HUES64 (cell line): ENCODE results near the gene FAM167B.

ENCODE experiments used
- H3K27ac ChIP-seq: 2 replicates; pipeline ENCODE4 v1.7.0; 2013; ENCODE audit warnings: low read depth, low read length, inconsistent platforms
- H3K27me3 ChIP-seq: 2 replicates; pipeline ENCODE4 v1.6.1; 2013; ENCODE audit warnings: mild to moderate bottlenecking, low read length; ENCODE audit not compliant: insufficient read depth
- H3K36me3 ChIP-seq: 2 replicates; pipeline ENCODE4 v1.6.1; 2013; ENCODE audit warnings: mild to moderate bottlenecking, low read length; ENCODE audit not compliant: insufficient read depth
- H3K4me1 ChIP-seq: 2 replicates; pipeline ENCODE4 v1.6.1; 2013; ENCODE audit warnings: mild to moderate bottlenecking, low read length, moderate library complexity; ENCODE audit not compliant: insufficient read depth
- H3K4me3 ChIP-seq: 2 replicates; pipeline ENCODE4 v1.5.1; 2013; ENCODE audit warnings: mild to moderate bottlenecking, low read length, moderate library complexity
- H3K9ac ChIP-seq: 2 replicates; pipeline ENCODE4 v1.6.1; 2013; ENCODE audit warnings: mild to moderate bottlenecking, low read depth, low read length
- H3K9me3 ChIP-seq: 2 replicates; pipeline ENCODE4 v1.6.1; 2013; ENCODE audit warnings: low read depth, low read length; ENCODE audit not compliant: insufficient read depth
- WGBS: fragments of 150-250, 120-280 bp; methylation state at CpG from one replicate; pipeline ENCODE4 v1.1.7; 2013; ENCODE audit warnings: missing lambda C conversion rate; 5-methylcytosine and 5-hydroxymethylcytosine counted together

The FAM167B gene

DNA sequence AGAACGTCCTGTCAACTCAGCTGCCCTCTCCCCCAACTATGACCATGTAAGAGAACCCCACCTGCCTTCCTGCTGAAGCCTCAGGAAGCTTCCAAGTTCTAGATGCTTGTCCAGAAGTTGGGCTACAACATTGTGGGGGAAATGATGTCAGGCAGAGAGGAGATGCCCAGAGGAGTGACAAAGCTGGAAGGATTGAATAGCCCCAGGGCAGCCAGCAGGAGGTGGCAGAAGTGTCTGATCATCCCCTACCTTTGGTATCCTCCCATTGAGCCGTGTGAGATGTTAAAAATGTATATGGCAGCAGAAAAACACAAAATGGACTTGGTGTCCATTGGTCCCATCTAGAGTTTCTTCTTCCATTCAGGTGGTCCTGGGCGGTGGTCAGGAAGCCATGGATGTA lies 18.3 kb upstream of the FAM167B start:
- Histone ChIP-seq H3K27ac (no peak overlapping the region), H3K9me3 (no peaks in the 10 kb centered on the region), H3K4me3 (no peak overlapping the region), H3K36me3 (peaks cover 88% of the 10 kb centered on the region), H3K4me1 (no peaks in the 10 kb centered on the region), H3K9ac (no peak overlapping the region), H3K27me3 (no peaks in the 10 kb centered on the region)
- WGBS = 96% methylated on average over 3 of the region's 3 CpGs

DNA sequence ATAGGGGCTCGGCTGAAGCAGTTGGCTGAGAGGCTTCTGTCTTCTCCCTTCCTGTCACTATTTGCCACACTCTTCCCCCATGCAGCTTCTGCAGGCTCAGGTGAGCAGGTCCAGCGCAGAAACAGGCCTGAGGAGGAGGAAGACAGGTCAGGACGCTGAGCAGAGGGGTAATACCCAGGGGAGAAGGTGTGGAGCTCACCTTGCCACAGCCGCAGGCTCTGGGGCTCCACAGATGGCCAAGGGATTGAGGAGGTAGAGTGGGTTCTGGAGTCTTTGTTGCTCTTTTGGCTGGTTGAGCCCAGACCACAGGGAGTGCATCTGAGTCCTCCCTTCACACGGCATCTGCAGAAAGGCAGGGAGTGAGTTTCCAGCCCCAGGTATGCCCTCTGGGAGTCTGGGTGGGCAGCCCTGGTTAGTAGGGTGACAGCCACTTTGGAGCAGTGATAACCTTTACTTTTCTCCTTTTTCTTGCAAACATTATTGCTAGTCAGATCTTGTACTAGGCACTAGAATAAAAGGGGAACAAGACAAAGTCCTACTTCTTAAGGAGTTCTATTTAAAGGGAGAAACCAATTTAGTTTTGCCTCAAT lies 15.1 kb upstream of the FAM167B start:
- Histone ChIP-seq H3K4me3 (no peak overlapping the region), H3K4me1 (no peaks in the 10 kb centered on the region), H3K9me3 (no peaks in the 10 kb centered on the region), H3K9ac (no peak overlapping the region), H3K27me3 (no peaks in the 10 kb centered on the region), H3K36me3 (peaks cover 79% of the 10 kb centered on the region), H3K27ac (no peak overlapping the region)
- 91% methylated on average over 5 of the region's 5 CpGs for WGBS

DNA sequence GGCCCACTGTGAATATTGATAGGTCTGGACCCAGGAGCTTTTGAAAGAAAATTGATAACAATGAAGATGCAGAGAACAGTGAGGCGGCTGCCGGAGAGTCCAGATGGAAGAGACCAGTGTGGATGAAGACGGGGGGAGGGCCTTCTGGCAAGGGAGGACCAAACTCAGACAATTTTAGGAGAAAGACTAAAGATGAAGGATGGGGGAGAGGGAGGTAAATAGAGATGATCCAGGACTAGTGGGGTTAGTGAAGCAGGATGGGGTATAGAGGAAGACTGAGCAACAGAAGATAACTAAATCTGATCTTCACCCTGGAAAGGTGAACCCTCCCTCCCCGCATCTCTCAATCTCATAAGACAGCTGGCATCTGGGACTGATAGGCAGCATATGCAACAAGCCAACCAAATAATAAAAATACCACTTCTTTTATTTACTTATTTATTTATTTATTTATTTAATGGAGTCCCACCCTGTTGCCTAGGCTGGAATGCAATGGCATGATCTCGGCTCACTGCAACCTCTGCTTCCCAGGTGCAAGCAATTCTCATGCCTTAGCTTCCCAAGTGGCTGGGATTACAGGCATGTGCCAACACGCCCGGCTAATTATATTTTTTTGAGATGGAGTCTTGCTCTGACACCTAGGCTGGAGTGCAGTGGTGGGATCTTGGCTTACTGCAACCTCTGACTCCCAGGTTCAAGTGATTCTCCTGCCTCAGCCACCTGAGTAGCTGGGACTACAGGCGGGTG lies 14.3 kb upstream of the FAM167B start:
- H3K27me3 ChIP-seq = no peaks in the 10 kb centered on the region
- H3K4me1 ChIP-seq = no peaks in the 10 kb centered on the region
- no peak overlapping the region for H3K4me3 ChIP-seq
- H3K9me3 ChIP-seq = no peaks in the 10 kb centered on the region
- no peak overlapping the region for H3K27ac ChIP-seq
- H3K36me3 ChIP-seq = peaks cover 71% of the 10 kb centered on the region
- WGBS = 91% methylated on average over 8 of the region's 8 CpGs
- H3K9ac ChIP-seq = no peak overlapping the region

DNA sequence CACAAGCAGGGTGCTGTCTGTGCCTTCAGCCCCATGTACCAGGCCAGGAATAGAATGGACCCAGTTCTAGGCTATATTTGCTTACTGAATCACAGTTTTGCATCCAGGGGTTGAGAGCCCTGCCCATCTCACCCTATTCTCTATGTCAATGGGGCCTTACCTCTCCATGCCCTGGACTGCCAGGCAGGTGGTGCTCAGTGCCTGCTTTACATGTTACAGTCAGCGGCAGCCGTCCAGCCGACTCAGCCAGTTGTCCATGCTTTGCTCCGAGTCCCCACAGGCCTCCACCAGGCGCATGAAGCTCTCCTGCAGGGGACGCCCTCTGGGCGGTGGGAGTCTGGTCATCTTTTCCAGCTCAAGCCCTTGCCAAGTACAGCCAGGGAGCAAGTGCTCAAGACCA lies 12.2 kb upstream of the FAM167B start:
- Histone ChIP-seq H3K36me3 (peaks cover 53% of the 10 kb centered on the region), H3K27ac (no peak overlapping the region), H3K9me3 (no peaks in the 10 kb centered on the region), H3K4me1 (no peaks in the 10 kb centered on the region), H3K9ac (no peak overlapping the region), H3K27me3 (no peaks in the 10 kb centered on the region), H3K4me3 (no peak overlapping the region)
- 95% methylated on average over 7 of the region's 7 CpGs for WGBS

DNA sequence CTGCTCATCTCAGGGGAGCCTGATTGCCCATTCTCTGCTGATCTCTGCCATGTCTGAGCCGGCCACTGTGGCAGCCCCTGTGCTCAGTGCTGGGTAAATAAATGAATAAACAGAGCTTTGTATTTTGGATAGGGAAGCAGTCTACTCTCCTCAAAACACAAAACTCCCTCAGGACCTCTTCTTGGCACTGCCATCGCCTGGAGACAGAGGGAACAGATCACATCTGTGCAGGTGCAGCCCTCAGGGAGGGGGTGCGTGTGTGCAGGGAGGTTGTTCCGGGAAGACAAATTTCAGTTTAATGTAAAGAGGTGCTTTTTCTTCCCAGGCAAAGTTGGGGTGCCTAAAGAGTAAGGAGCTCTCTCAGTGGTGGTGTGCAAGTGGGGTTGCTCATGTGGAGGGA lies 7.7 kb upstream of the FAM167B start:
- H3K9me3 ChIP-seq = no peaks in the 10 kb centered on the region
- peak overlapping the region; percentile 64 for H3K4me3 ChIP-seq
- WGBS = 43% methylated on average over 4 of the region's 4 CpGs
- peak overlapping the region; percentile 78 for H3K9ac ChIP-seq
- no peak overlapping the region for H3K27ac ChIP-seq
- H3K36me3 ChIP-seq = peaks cover 14% of the 10 kb centered on the region
- peaks cover 10% of the 10 kb centered on the region for H3K4me1 ChIP-seq
- H3K27me3 ChIP-seq = no peaks in the 10 kb centered on the region

DNA sequence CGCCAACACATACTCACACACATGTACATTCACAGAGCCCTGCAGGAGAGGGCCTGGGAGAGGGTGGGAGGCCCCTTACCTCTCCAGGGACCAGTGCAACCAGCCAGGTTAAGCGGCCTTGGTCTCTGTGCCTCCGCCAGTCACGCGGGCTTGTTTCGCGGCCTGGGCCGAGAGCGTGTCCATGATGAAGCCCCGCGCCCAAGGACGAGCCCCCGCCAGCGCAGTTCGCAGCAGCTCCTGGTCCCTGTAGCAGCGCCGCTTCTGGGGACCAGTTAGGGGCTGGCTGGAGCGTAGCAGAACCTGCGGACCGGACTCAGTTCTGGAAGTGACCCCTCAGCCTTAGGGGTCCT lies 7.3 kb upstream of the FAM167B start:
- Histone ChIP-seq H3K4me1 (peaks cover 10% of the 10 kb centered on the region), H3K27me3 (no peaks in the 10 kb centered on the region), H3K36me3 (peaks cover 11% of the 10 kb centered on the region), H3K9ac (peak overlapping the region; percentile 78), H3K27ac (peak overlapping the region; percentile 67), H3K4me3 (peak overlapping the region; percentile 64), H3K9me3 (no peaks in the 10 kb centered on the region)
- WGBS = 4% methylated on average over 19 of the region's 20 CpGs

DNA sequence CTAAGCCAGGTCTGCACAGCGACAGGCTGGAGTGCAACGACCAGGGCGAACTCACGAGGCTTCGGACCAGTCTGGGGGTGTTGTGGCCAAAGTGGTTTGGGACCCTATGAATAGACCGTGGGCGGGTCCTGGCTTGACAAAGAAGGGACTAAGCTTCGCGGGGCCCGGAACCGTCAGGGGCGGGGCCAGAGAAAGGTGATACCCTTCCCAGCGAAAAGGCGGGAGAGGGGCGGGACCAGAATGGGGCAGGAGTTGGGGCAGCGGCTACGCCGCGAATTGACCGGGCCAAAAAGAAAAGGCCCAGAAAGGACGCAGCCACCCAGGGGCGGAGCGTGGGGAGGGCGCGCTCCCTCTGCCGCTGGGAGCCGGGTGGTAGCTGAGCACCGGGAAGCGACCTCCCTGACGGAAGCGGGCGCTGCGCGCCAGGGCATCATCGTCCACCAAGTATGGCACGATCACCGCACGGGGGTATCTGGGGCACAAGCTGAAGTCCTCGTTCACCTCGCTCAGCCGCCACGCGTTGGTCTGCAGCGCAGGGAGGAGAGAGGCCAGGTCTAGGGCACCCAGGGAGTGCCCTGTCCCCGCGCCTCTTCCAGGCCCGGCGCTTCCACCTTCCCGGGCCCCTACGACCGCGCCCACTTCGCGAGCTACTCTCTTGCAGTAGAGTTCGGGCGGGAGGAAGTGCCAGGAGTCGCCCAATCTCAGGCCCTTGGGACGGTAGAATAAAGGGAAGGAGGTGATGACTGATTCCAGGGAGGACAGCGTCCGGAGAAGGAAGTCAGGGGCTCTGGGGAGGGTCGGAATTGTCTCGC lies 6.7 kb upstream of the FAM167B start:
- H3K36me3 ChIP-seq = peaks cover 7% of the 10 kb centered on the region; the same call in 1 of the 2 replicates
- H3K27me3 ChIP-seq = no peaks in the 10 kb centered on the region
- WGBS = under 1% methylated on average over 62 of the region's 62 CpGs
- peak overlapping the region; percentile 78 for H3K9ac ChIP-seq
- no peaks in the 10 kb centered on the region for H3K9me3 ChIP-seq
- H3K27ac ChIP-seq = peak overlapping the region; percentile 67
- H3K4me3 ChIP-seq = peak overlapping the region; percentile 64
- H3K4me1 ChIP-seq = peaks cover 10% of the 10 kb centered on the region

DNA sequence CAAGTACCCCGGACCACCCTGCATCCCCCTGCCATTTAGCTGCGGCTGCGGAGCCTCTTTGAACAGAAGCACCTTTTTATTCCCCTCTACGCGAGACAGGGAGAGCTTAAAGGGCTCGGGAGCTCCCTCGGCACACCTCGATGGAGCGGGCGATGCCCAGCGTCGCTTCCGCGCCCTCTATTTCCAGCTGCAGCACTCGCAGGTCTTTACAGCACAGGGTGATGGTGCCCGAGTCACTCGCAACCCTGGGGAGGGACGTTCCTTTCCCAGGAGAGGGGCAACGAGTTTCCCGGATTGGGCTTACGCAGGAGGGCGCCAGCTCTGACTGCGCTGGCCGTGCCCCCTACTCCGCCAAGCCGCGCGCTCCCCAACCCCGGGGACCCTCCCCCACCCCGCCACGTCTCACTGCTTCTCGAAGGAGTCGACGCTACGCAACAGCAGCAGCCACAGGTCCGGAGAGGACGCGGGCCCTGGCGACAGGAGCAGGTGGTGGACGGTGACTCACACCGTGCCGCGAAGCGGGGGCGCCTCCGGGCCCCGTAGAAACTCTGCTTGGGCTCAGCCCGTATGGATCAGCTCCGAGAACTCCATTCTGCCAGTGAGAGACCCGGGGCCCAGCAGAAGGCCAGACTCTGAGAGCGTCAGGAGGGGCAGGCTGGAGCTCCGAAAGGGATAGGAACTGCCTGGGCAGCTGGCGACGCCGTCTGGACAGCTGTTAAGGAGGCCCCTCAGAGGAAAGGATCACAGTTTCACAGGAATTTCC lies 5.8 kb upstream of the FAM167B start:
- Histone ChIP-seq H3K4me1 (peaks cover 10% of the 10 kb centered on the region), H3K9me3 (no peaks in the 10 kb centered on the region), H3K36me3 (0 out of 2 replicates have a peak, but pooled peaks cover 2% of the 10 kb centered on the region), H3K27ac (peak overlapping the region; percentile 64), H3K27me3 (no peaks in the 10 kb centered on the region), H3K9ac (peak overlapping the region; percentile 65), H3K4me3 (peak overlapping the region; percentile 64)
- WGBS = under 1% methylated on average over 55 of the region's 55 CpGs

DNA sequence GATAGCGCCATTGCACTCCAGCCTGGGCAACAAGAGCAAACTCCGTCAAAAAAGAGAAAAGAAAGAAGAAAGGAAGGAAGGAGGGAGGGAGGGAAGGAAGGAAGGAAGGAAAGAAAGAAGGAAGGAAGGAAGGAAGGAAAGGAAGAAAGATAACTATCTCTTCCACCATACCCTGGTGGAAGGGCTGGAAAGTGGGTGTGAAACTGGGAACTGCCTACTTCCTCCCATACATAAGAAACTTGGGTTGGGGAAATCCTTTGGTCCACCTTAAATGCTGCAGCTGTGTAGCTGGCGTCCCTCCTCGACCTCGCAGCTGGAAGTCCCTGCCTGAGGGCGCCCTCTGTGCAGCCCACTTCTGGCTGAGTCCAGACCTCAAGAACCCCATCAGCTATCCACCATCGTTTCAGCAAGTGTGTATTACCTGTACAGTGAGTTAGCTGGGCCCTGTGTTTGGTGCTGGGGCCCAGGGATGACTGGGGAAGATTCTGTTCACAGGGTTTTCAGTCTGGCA lies 4.6 kb upstream of the FAM167B start:
- 35% methylated on average over 6 of the region's 7 CpGs for WGBS
- 0 out of 2 replicates have a peak overlapping the region, but pooled peaks have one; percentile 29 for H3K27ac ChIP-seq
- no peaks in the 10 kb centered on the region for H3K36me3 ChIP-seq
- H3K4me1 ChIP-seq = peaks cover 10% of the 10 kb centered on the region
- peak overlapping the region; percentile 25 for H3K4me3 ChIP-seq
- no peaks in the 10 kb centered on the region for H3K9me3 ChIP-seq
- H3K27me3 ChIP-seq = no peaks in the 10 kb centered on the region
- no peak overlapping the region; the same call in 1 of the 2 replicates for H3K9ac ChIP-seq

DNA sequence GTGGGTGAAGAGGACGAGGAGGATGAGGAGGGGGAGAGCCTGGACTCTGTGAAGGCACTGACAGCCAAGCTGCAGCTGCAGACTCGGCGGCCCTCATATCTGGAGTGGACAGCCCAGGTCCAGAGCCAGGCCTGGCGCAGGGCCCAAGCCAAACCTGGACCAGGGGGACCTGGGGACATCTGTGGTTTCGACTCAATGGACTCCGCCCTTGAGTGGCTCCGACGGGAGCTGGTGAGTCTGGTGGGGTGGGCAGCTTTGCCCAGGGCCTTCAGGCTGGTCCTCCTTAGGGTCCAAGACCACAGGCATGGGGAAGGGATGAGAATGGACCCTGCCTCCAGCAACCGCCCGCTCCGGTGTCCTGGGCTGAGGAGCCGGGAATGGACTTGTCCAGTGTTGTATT lies 430 bp downstream of the FAM167B start:
- H3K9me3 ChIP-seq = no peaks in the 10 kb centered on the region
- no peak overlapping the region for H3K9ac ChIP-seq

More for the DNA sequence above, 430 bp downstream of the FAM167B start:
- Histone ChIP-seq H3K27ac (no peak overlapping the region), H3K4me1 (peaks cover 17% of the 10 kb centered on the region), H3K4me3 (no peak overlapping the region), H3K36me3 (no peaks in the 10 kb centered on the region), H3K27me3 (no peaks in the 10 kb centered on the region)
- 92% methylated on average over 12 of the region's 12 CpGs for WGBS
